Retina (tissue), 1 donor: Measurements from ENCODE around the gene MMS19.
"Not testable (repeated sequence)": the region's sequence is repeated elsewhere in the genome, so short reads cannot be mapped to it uniquely, and the experiment has no call there.

Experiments
- DNase-seq: peaks from one replicate; pipeline ENCODE4 v3.0.0-alpha.2; 2016

MMS19 gene

GRCh38 chr10:97498076-97498840, at the start of gene MMS19:
Gene MMS19 (minus strand): TSS chr10:97498422. CDS start chr10:97498384, 38 bp downstream.
- peak; percentile 97 for DNase-seq

- DNase-seq, result no peak
Observed at GRCh38 chr10:97547962-97548361, 49.7 kb upstream of the MMS19 start.

- no peak for DNase-seq
Observed at GRCh38 chr10:97547271-97547600, 49.0 kb upstream of the MMS19 start.

- no peak for DNase-seq
Observed at GRCh38 chr10:97546456-97547270, 48.4 kb upstream of the MMS19 start.

GRCh38 chr10:97543025-97543546, 44.9 kb upstream of the MMS19 start:
- no peak for DNase-seq

GRCh38 chr10:97542169-97543024, 44.2 kb upstream of the MMS19 start:
- DNase-seq, result peak; percentile 34

- no peak for DNase-seq
Observed at GRCh38 chr10:97540669-97541500, 42.7 kb upstream of the MMS19 start.

- DNase-seq, result no peak
Observed at GRCh38 chr10:97539523-97540200, 41.4 kb upstream of the MMS19 start.

- no peak for DNase-seq
Observed at GRCh38 chr10:97538839-97539238, 40.6 kb upstream of the MMS19 start.

GRCh38 chr10:97538411-97538810, 40.2 kb upstream of the MMS19 start:
- DNase-seq, result no peak

GRCh38 chr10:97537186-97537869, 39.1 kb upstream of the MMS19 start:
- no peak for DNase-seq

- DNase-seq, result no peak
Observed at GRCh38 chr10:97534746-97535367, 36.6 kb upstream of the MMS19 start.

GRCh38 chr10:97533888-97534287, 35.7 kb upstream of the MMS19 start:
- no peak for DNase-seq

- no peak for DNase-seq
Observed at GRCh38 chr10:97532935-97533671, 34.9 kb upstream of the MMS19 start.

GRCh38 chr10:97531401-97531986, 33.3 kb upstream of the MMS19 start:
- DNase-seq, result no peak

- DNase-seq, result no peak
Observed at GRCh38 chr10:97529685-97530465, 31.7 kb upstream of the MMS19 start.

- DNase-seq, result not testable (repeated sequence)
Observed at GRCh38 chr10:97528876-97529275, 30.7 kb upstream of the MMS19 start.

- no peak for DNase-seq
Observed at GRCh38 chr10:97525683-97526110, 27.5 kb upstream of the MMS19 start.
